ENCODE measurements around the gene NPM1.

Gene NPM1

DNA sequence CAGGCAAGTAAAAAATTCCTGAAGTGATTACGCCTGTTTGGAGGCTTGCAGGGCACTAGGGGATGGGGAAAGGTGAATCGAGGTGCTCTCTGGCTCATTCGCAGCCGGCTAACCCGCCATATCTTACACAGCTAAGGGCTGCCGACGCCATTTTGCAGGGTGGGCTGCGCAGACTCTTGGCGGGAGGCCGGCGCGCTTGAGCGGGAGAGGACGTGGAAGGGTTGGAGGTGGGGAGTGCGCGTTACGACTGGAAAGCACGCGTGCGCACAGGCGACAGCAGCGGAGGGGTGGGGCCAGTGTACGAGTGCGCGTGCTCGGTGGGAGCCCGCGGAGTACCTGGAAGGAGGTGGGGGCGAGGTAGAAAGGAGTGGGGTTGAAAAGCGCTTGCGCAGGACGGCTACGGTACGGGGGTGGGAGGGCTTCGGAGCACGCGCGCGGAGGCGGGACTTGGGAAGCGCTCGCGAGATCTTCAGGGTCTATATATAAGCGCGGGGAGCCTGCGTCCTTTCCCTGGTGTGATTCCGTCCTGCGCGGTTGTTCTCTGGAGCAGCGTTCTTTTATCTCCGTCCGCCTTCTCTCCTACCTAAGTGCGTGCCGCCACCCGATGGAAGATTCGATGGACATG lies at the start of gene NPM1:
Gene NPM1 (plus strand): TSS at position 505 of the 625 bp plus-strand sequence. CDS start 100 bp downstream, at position 605.
- peak within 1 kb of the TSS; percentile 95 for H3K4me3 ChIP-seq (ENCODE audit: insufficient read length, low read depth)
- H3K4me1 ChIP-seq (ENCODE audit: insufficient read depth, insufficient read length), result peaks cover 2% of the 10 kb centered on the region
- H3K36me3 ChIP-seq (ENCODE audit: insufficient read depth, insufficient read length, low read length), result peaks cover 44% of the 10 kb centered on the region
- peak; percentile 96 for DNase-seq (ENCODE audit: low read depth, low spot score)
- no peaks in the 10 kb centered on the region for H3K9me3 ChIP-seq (ENCODE audit: insufficient read depth, low read length)
- TF ChIP-seq SUZ12 (IDR thresholded peaks at IDR 0.05; ENCODE audit: extremely low read depth, insufficient read depth, insufficient read length) (no peak), YY1 (IDR thresholded peaks at IDR 0.05; ENCODE audit: insufficient read depth, insufficient read length) (peak; percentile 82)
- H3K27me3 ChIP-seq (ENCODE audit: insufficient read depth, insufficient read length), result no peaks in the 10 kb centered on the region
- H3K9ac ChIP-seq (ENCODE audit: insufficient read length, low read depth), result peak within 1 kb of the TSS; percentile 97

GRCh38 chr5:171340042-171340441 lies 47.6 kb upstream of the NPM1 start:
- Histone ChIP-seq H3K9ac (ENCODE audit: insufficient read length, low read depth) (no peak overlapping the region), H3K9me3 (ENCODE audit: insufficient read depth, low read length) (no peaks in the 10 kb centered on the region), H3K4me1 (ENCODE audit: insufficient read depth, insufficient read length) (no peaks in the 10 kb centered on the region), H3K4me3 (ENCODE audit: insufficient read length, low read depth) (no peak overlapping the region), H3K36me3 (ENCODE audit: insufficient read depth, insufficient read length, low read length) (no peaks in the 10 kb centered on the region), H3K27me3 (ENCODE audit: insufficient read depth, insufficient read length) (peaks cover 12% of the 10 kb centered on the region)
- TF ChIP-seq ZNF274 (IDR thresholded peaks at IDR 0.05; ENCODE audit: low read depth, low read length) (no peak), SUZ12 (IDR thresholded peaks at IDR 0.05; ENCODE audit: extremely low read depth, insufficient read depth, insufficient read length) (no peak), YY1 (IDR thresholded peaks at IDR 0.05; ENCODE audit: insufficient read depth, insufficient read length) (no peak)
- DNase-seq (ENCODE audit: low read depth, low spot score), result no peak

- TF ChIP-seq ZNF274 (IDR thresholded peaks at IDR 0.05; ENCODE audit: low read depth, low read length) (no peak), SUZ12 (IDR thresholded peaks at IDR 0.05; ENCODE audit: extremely low read depth, insufficient read depth, insufficient read length) (no peak), YY1 (IDR thresholded peaks at IDR 0.05; ENCODE audit: insufficient read depth, insufficient read length) (no peak)
- H3K27me3 ChIP-seq (ENCODE audit: insufficient read depth, insufficient read length), result peaks cover 12% of the 10 kb centered on the region
- no peak for DNase-seq (ENCODE audit: low read depth, low spot score)
- H3K9ac ChIP-seq (ENCODE audit: insufficient read length, low read depth), result no peak overlapping the region
- H3K4me1 ChIP-seq (ENCODE audit: insufficient read depth, insufficient read length), result no peaks in the 10 kb centered on the region
- no peaks in the 10 kb centered on the region for H3K36me3 ChIP-seq (ENCODE audit: insufficient read depth, insufficient read length, low read length)
- no peaks in the 10 kb centered on the region for H3K9me3 ChIP-seq (ENCODE audit: insufficient read depth, low read length)
- H3K4me3 ChIP-seq (ENCODE audit: insufficient read length, low read depth), result no peak overlapping the region
Observed at GRCh38 chr5:171340491-171340890, 47.2 kb upstream of the NPM1 start.

- no peaks in the 10 kb centered on the region for H3K27me3 ChIP-seq (ENCODE audit: insufficient read depth, insufficient read length)
- no peaks in the 10 kb centered on the region for H3K4me1 ChIP-seq (ENCODE audit: insufficient read depth, insufficient read length)
- TF ChIP-seq ZNF274 (IDR thresholded peaks at IDR 0.05; ENCODE audit: low read depth, low read length) (no peak), YY1 (IDR thresholded peaks at IDR 0.05; ENCODE audit: insufficient read depth, insufficient read length) (no peak), SUZ12 (IDR thresholded peaks at IDR 0.05; ENCODE audit: extremely low read depth, insufficient read depth, insufficient read length) (no peak)
- H3K9me3 ChIP-seq (ENCODE audit: insufficient read depth, low read length), result no peaks in the 10 kb centered on the region
- DNase-seq (ENCODE audit: low read depth, low spot score), result peak; percentile 52
- no peak overlapping the region for H3K9ac ChIP-seq (ENCODE audit: insufficient read length, low read depth)
- no peaks in the 10 kb centered on the region for H3K36me3 ChIP-seq (ENCODE audit: insufficient read depth, insufficient read length, low read length)
- no peak overlapping the region for H3K4me3 ChIP-seq (ENCODE audit: insufficient read length, low read depth)
Observed at GRCh38 chr5:171342362-171343111, 45.1 kb upstream of the NPM1 start.

- Histone ChIP-seq H3K9me3 (ENCODE audit: insufficient read depth, low read length) (no peaks in the 10 kb centered on the region), H3K27me3 (ENCODE audit: insufficient read depth, insufficient read length) (no peaks in the 10 kb centered on the region), H3K36me3 (ENCODE audit: insufficient read depth, insufficient read length, low read length) (no peaks in the 10 kb centered on the region), H3K9ac (ENCODE audit: insufficient read length, low read depth) (no peak overlapping the region), H3K4me3 (ENCODE audit: insufficient read length, low read depth) (no peak overlapping the region), H3K4me1 (ENCODE audit: insufficient read depth, insufficient read length) (no peaks in the 10 kb centered on the region)
- DNase-seq (ENCODE audit: low read depth, low spot score), result no peak
- TF ChIP-seq SUZ12 (IDR thresholded peaks at IDR 0.05; ENCODE audit: extremely low read depth, insufficient read depth, insufficient read length) (no peak), ZNF274 (IDR thresholded peaks at IDR 0.05; ENCODE audit: low read depth, low read length) (no peak), YY1 (IDR thresholded peaks at IDR 0.05; ENCODE audit: insufficient read depth, insufficient read length) (no peak)
Observed at GRCh38 chr5:171344936-171345608, 42.6 kb upstream of the NPM1 start.

GRCh38 chr5:171351536-171352073 lies 36.0 kb upstream of the NPM1 start:
- Histone ChIP-seq H3K4me3 (ENCODE audit: insufficient read length, low read depth) (no peak overlapping the region), H3K36me3 (ENCODE audit: insufficient read depth, insufficient read length, low read length) (no peaks in the 10 kb centered on the region), H3K9ac (ENCODE audit: insufficient read length, low read depth) (no peak overlapping the region), H3K27me3 (ENCODE audit: insufficient read depth, insufficient read length) (no peaks in the 10 kb centered on the region), H3K9me3 (ENCODE audit: insufficient read depth, low read length) (no peaks in the 10 kb centered on the region), H3K4me1 (ENCODE audit: insufficient read depth, insufficient read length) (no peaks in the 10 kb centered on the region)
- DNase-seq (ENCODE audit: low read depth, low spot score), result no peak
- TF ChIP-seq ZNF274 (IDR thresholded peaks at IDR 0.05; ENCODE audit: low read depth, low read length), result no peak
- TF ChIP-seq YY1 (IDR thresholded peaks at IDR 0.05; ENCODE audit: insufficient read depth, insufficient read length), result no peak
- no peak for TF ChIP-seq SUZ12 (IDR thresholded peaks at IDR 0.05; ENCODE audit: extremely low read depth, insufficient read depth, insufficient read length)

GRCh38 chr5:171355302-171355724 lies 32.3 kb upstream of the NPM1 start:
- no peak for DNase-seq (ENCODE audit: low read depth, low spot score)
- TF ChIP-seq YY1 (IDR thresholded peaks at IDR 0.05; ENCODE audit: insufficient read depth, insufficient read length) (no peak), SUZ12 (IDR thresholded peaks at IDR 0.05; ENCODE audit: extremely low read depth, insufficient read depth, insufficient read length) (no peak), ZNF274 (IDR thresholded peaks at IDR 0.05; ENCODE audit: low read depth, low read length) (no peak)
- no peaks in the 10 kb centered on the region for H3K9me3 ChIP-seq (ENCODE audit: insufficient read depth, low read length)
- no peaks in the 10 kb centered on the region for H3K27me3 ChIP-seq (ENCODE audit: insufficient read depth, insufficient read length)
- H3K4me1 ChIP-seq (ENCODE audit: insufficient read depth, insufficient read length), result no peaks in the 10 kb centered on the region
- H3K36me3 ChIP-seq (ENCODE audit: insufficient read depth, insufficient read length, low read length), result no peaks in the 10 kb centered on the region
- H3K9ac ChIP-seq (ENCODE audit: insufficient read length, low read depth), result no peak overlapping the region
- no peak overlapping the region for H3K4me3 ChIP-seq (ENCODE audit: insufficient read length, low read depth)
